Measurements from ENCODE around the gene CMTM5.

DNA sequence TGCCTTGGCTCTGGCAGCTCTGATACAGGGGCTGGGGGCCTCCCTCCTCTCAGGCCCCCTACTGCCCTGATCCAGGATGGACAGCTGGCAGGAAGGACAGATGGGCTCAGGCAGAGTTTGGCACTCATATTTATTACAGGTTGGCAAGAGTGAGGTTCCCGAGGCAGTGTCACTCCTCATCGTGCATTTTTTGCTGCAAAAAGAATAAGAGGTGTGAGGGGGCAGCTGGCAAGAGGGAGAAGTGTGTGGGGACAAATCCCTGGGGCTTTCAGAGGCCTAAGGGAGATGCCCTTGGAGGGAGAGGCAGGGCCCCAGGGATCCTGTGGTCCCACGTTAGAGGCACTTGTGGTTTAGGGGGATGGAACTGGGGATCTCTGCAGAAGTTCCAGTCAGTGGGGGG lies 5.0 kb downstream of the CMTM5 start:
- TF ChIP-seq MAX (CRISPR knock-in tag; IDR thresholded peaks at IDR 0.05) (no peak), NFE2L1 (CRISPR knock-in tag; IDR thresholded peaks at IDR 0.05) (no peak), ZNF232 (CRISPR knock-in tag; IDR thresholded peaks at IDR 0.05) (no peak), JAZF1 (CRISPR knock-in tag; IDR thresholded peaks at IDR 0.05) (no peak), ZNF425 (CRISPR knock-in tag; conservative IDR thresholded peaks at IDR 0.05) (no peak)
- TF ChIP-seq, protein P1, sequence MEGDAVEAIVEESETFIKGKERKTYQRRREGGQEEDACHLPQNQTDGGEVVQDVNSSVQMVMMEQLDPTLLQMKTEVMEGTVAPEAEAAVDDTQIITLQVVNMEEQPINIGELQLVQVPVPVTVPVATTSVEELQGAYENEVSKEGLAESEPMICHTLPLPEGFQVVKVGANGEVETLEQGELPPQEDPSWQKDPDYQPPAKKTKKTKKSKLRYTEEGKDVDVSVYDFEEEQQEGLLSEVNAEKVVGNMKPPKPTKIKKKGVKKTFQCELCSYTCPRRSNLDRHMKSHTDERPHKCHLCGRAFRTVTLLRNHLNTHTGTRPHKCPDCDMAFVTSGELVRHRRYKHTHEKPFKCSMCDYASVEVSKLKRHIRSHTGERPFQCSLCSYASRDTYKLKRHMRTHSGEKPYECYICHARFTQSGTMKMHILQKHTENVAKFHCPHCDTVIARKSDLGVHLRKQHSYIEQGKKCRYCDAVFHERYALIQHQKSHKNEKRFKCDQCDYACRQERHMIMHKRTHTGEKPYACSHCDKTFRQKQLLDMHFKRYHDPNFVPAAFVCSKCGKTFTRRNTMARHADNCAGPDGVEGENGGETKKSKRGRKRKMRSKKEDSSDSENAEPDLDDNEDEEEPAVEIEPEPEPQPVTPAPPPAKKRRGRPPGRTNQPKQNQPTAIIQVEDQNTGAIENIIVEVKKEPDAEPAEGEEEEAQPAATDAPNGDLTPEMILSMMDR (IDR thresholded peaks at IDR 0.05): no peak
- TF ChIP-seq, protein P2, sequence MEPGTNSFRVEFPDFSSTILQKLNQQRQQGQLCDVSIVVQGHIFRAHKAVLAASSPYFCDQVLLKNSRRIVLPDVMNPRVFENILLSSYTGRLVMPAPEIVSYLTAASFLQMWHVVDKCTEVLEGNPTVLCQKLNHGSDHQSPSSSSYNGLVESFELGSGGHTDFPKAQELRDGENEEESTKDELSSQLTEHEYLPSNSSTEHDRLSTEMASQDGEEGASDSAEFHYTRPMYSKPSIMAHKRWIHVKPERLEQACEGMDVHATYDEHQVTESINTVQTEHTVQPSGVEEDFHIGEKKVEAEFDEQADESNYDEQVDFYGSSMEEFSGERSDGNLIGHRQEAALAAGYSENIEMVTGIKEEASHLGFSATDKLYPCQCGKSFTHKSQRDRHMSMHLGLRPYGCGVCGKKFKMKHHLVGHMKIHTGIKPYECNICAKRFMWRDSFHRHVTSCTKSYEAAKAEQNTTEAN (CRISPR knock-in tag; IDR thresholded peaks at IDR 0.05): no peak

Data from WTC11 (cell line).